Measurements from ENCODE around the gene ARHGAP20. TPM values are rescaled to one million over a fixed set of nuclear protein-coding genes. Genes with fewer than 3 reads are reported as not detected.

The ARHGAP20 gene
- total RNA-seq, 1 experiment from 2014 or later = 0.05 TPM

GRCh38 chr11:110584150-110584549 lies 128.1 kb downstream of the ARHGAP20 start:
- Histone ChIP-seq H3K36me3 (ENCODE audit: control insufficient read depth, insufficient read depth, low read length) (no peaks in the 10 kb centered on the region), H3K4me3 (ENCODE audit: low read depth, low read length) (no peak overlapping the region), H3K9me3 (no peaks in the 10 kb centered on the region), H3K27me3 (replicated peaks; ENCODE audit: control insufficient read depth, insufficient read depth, low read length) (no peaks in the 10 kb centered on the region), H3K4me1 (peaks cover 21% of the 10 kb centered on the region)
- Mint-ChIP-seq H3K9me3 (ENCODE audit: unreplicated experiment) (no peaks in the 10 kb centered on the region), H3K27ac (ENCODE audit: unreplicated experiment) (no peak overlapping the region), H3K4me3 (ENCODE audit: unreplicated experiment) (no peak overlapping the region), H3K36me3 (ENCODE audit: insufficient read depth, unreplicated experiment) (no peaks in the 10 kb centered on the region), H3K27me3 (ENCODE audit: insufficient read depth, unreplicated experiment) (no peaks in the 10 kb centered on the region), H3K4me1 (ENCODE audit: low read depth, unreplicated experiment) (peaks cover 24% of the 10 kb centered on the region)
- TF ChIP-seq, protein P1, sequence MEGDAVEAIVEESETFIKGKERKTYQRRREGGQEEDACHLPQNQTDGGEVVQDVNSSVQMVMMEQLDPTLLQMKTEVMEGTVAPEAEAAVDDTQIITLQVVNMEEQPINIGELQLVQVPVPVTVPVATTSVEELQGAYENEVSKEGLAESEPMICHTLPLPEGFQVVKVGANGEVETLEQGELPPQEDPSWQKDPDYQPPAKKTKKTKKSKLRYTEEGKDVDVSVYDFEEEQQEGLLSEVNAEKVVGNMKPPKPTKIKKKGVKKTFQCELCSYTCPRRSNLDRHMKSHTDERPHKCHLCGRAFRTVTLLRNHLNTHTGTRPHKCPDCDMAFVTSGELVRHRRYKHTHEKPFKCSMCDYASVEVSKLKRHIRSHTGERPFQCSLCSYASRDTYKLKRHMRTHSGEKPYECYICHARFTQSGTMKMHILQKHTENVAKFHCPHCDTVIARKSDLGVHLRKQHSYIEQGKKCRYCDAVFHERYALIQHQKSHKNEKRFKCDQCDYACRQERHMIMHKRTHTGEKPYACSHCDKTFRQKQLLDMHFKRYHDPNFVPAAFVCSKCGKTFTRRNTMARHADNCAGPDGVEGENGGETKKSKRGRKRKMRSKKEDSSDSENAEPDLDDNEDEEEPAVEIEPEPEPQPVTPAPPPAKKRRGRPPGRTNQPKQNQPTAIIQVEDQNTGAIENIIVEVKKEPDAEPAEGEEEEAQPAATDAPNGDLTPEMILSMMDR (IDR thresholded peaks at IDR 0.05; ENCODE audit: insufficient read depth in 1 of 2, low read depth in 1 of 2, low read length in 1 of 2, severe bottlenecking in 1 of 2, unreplicated experiment in 1 of 2) = no peak
- intact Hi-C loops (cut with micrococcal nuclease; ENCODE audit: unreplicated experiment) = loop anchor here (5.0 kb wide), 2 partner anchors 117 to 137 kb away; no protein-coding TSS in a partner anchor
- POLR2A ChIA-PET = no interaction called here
- CTCF ChIA-PET = interaction anchor here (0.6 kb wide), 1 partner anchor 18 kb away, joined by 10 read pairs; no protein-coding TSS in a partner anchor
- no TSS peak for BruUV-seq (replicated peaks)
- DNase-seq = no peak

GRCh38 chr11:110582728-110583432 lies 129.4 kb downstream of the ARHGAP20 start:
- TF ChIP-seq, protein P1 (IDR thresholded peaks at IDR 0.05; ENCODE audit: insufficient read depth in 1 of 2, low read depth in 1 of 2, low read length in 1 of 2, severe bottlenecking in 1 of 2, unreplicated experiment in 1 of 2) = no peak
- Histone ChIP-seq H3K27me3 (replicated peaks; ENCODE audit: control insufficient read depth, insufficient read depth, low read length) (no peaks in the 10 kb centered on the region), H3K9me3 (no peaks in the 10 kb centered on the region), H3K4me1 (peaks cover 21% of the 10 kb centered on the region), H3K36me3 (ENCODE audit: control insufficient read depth, insufficient read depth, low read length) (no peaks in the 10 kb centered on the region), H3K4me3 (ENCODE audit: low read depth, low read length) (no peak overlapping the region)
- H3K27ac Mint-ChIP-seq (ENCODE audit: unreplicated experiment) = peak overlapping the region; percentile 30
- H3K9me3 Mint-ChIP-seq (ENCODE audit: unreplicated experiment) = no peaks in the 10 kb centered on the region
- intact Hi-C loops (cut with micrococcal nuclease; ENCODE audit: unreplicated experiment) = loop anchor here (1.0 to 5.0 kb wide), 3 partner anchors 18 to 136 kb away; no protein-coding TSS in a partner anchor
- H3K36me3 Mint-ChIP-seq (ENCODE audit: insufficient read depth, unreplicated experiment) = no peaks in the 10 kb centered on the region
- peak in 1 of 2 experiments; percentile 45 for DNase-seq
- ChIA-PET POLR2A (no interaction called here), CTCF (interaction anchor here (0.5 to 1.4 kb wide), 4 partner anchors 18 to 716 kb away, joined by 3 to 7 read pairs (median 5); no protein-coding TSS in a partner anchor)
- no peaks in the 10 kb centered on the region for H3K27me3 Mint-ChIP-seq (ENCODE audit: insufficient read depth, unreplicated experiment)
- no peak overlapping the region for H3K4me3 Mint-ChIP-seq (ENCODE audit: unreplicated experiment)
- no TSS peak for BruUV-seq (replicated peaks)
- peaks cover 24% of the 10 kb centered on the region for H3K4me1 Mint-ChIP-seq (ENCODE audit: low read depth, unreplicated experiment)

DNA sequence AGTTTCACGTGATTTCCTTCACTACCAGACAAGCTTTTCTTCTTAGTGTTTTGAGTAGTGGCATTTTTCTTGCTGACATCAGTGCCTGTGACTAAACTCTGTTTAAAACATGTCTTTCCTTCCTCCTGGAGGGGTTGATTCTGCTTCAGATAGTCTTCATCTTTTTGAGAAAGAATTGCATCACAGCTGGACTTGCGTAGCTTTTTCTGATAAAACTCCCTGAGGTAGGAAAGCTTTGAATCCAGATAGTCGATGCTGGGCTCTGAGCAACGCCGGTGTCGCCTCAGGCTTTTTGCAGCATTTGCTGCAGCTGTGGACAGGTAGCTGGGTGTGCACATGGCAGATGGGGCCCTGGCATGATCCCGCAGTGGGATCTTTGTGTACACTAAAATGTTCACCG lies 131.7 kb downstream of the ARHGAP20 start:
- no peaks in the 10 kb centered on the region for H3K27me3 Mint-ChIP-seq (ENCODE audit: insufficient read depth, unreplicated experiment)
- H3K9me3 Mint-ChIP-seq (ENCODE audit: unreplicated experiment) = no peaks in the 10 kb centered on the region
- H3K36me3 Mint-ChIP-seq (ENCODE audit: insufficient read depth, unreplicated experiment) = no peaks in the 10 kb centered on the region
- no peak overlapping the region for H3K4me3 ChIP-seq (ENCODE audit: low read depth, low read length)
- TF ChIP-seq, protein P1 (IDR thresholded peaks at IDR 0.05; ENCODE audit: insufficient read depth in 1 of 2, low read depth in 1 of 2, low read length in 1 of 2, severe bottlenecking in 1 of 2, unreplicated experiment in 1 of 2) = no peak
- peaks cover 24% of the 10 kb centered on the region for H3K4me1 Mint-ChIP-seq (ENCODE audit: low read depth, unreplicated experiment)
- ChIA-PET CTCF (no interaction called here), POLR2A (no interaction called here)
- peaks cover 21% of the 10 kb centered on the region for H3K4me1 ChIP-seq
- no peak overlapping the region for H3K27ac Mint-ChIP-seq (ENCODE audit: unreplicated experiment)
- H3K27me3 ChIP-seq (replicated peaks; ENCODE audit: control insufficient read depth, insufficient read depth, low read length) = no peaks in the 10 kb centered on the region
- no TSS peak for BruUV-seq (replicated peaks)
- DNase-seq = no peak
- no peaks in the 10 kb centered on the region for H3K36me3 ChIP-seq (ENCODE audit: control insufficient read depth, insufficient read depth, low read length)
- H3K4me3 Mint-ChIP-seq (ENCODE audit: unreplicated experiment) = no peak overlapping the region
- intact Hi-C loops (cut with micrococcal nuclease; ENCODE audit: unreplicated experiment) = loop anchor here (5.0 kb wide), 2 partner anchors 113 to 133 kb away; no protein-coding TSS in a partner anchor
- H3K9me3 ChIP-seq = no peaks in the 10 kb centered on the region
